ENCODE measurements around the gene ZNF414. TPM values are rescaled to one million over a fixed set of nuclear protein-coding genes. Genes with fewer than 3 reads are reported as not detected.
"Not testable (repeated sequence)": the region's sequence is repeated elsewhere in the genome, so short reads cannot be mapped to it uniquely, and the experiment has no call there.

The ZNF414 gene
- 10 to 100 TPM; 25.7 to 29.9 TPM for total RNA-seq

GRCh38 chr19:8513687-8514504, at the start of gene ZNF414:
TSS of gene ZNF414 (minus strand) at chr19:8514167. CDS start at chr19:8514046, 121 bp downstream.
- peak within 1 kb of the TSS; percentile 97 for H3K27ac Mint-ChIP-seq
- peaks cover 0 to 2% of the 10 kb centered on the region in 2 donors for H3K36me3 Mint-ChIP-seq (ENCODE audit: insufficient read depth in 2 of 2)
- peak; percentile 97 to 99 for DNase-seq
- ATAC-seq (replicated peaks in 1 of 2), result peak; percentile 89 to 90
- no peaks in the 10 kb centered on the region for H3K9me3 Mint-ChIP-seq
- H3K27me3 Mint-ChIP-seq (ENCODE audit: low read depth), result no peaks in the 10 kb centered on the region
- H3K4me1 Mint-ChIP-seq (ENCODE audit: low read depth), result peaks cover 64% of the 10 kb centered on the region
- H3K4me3 Mint-ChIP-seq, result peak within 1 kb of the TSS; percentile 86 to 98

DNA sequence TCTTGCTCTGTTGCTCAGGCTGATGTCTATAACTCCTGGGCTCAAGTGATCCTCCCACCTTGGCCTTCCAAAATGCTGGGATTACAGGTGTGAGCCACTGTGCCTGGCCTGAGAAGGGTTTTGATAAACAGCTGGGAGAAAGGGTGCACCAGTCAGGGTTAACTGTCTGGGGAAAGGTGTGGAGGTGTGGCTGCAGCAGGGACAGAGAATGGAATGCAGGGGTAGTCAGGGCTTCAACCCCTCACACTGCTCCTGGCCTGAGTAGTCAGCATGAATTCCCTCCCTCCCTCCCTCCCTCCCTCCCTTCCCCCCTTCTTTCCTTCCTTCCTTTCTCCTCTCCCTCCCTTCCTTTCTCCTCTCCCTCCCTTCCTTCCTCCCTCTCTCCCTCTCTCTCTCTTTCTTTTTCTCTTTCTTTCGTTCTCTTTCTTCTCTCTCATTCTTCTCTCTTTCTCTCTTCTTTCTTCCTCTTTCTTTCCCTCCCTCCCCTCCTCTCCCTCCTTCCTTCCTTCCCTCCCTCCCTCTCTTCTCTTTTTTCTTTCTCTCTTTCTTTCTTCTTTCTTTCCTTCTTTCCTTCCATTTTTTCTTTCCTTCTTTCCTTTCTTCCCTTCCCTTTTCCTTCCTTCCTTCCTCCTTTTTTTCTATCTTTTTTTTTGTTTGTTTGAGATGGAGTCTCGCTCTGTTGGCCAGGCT, 47.3 kb upstream of the ZNF414 start:
- Mint-ChIP-seq H3K36me3 (ENCODE audit: insufficient read depth in 2 of 2) (no peaks in the 10 kb centered on the region), H3K4me3 (no peak overlapping the region), H3K27me3 (ENCODE audit: low read depth) (no peaks in the 10 kb centered on the region), H3K4me1 (ENCODE audit: low read depth) (peaks cover 17% of the 10 kb centered on the region), H3K9me3 (no peaks in the 10 kb centered on the region), H3K27ac (peak overlapping the region; percentile 82)
- ATAC-seq (replicated peaks in 1 of 2) (no peak), DNase-seq (no peak)

- Mint-ChIP-seq H3K27ac (peak overlapping the region; percentile 77), H3K36me3 (ENCODE audit: insufficient read depth in 2 of 2) (no peaks in the 10 kb centered on the region), H3K4me1 (ENCODE audit: low read depth) (peaks cover 5% of the 10 kb centered on the region), H3K4me3 (no peak overlapping the region), H3K27me3 (ENCODE audit: low read depth) (no peaks in the 10 kb centered on the region), H3K9me3 (no peaks in the 10 kb centered on the region)
- DNase-seq (no peak), ATAC-seq (replicated peaks in 1 of 2) (no peak)
These were observed 44.4 kb upstream of the ZNF414 start for GRCh38 chr19:8558325-8558724.

DNA sequence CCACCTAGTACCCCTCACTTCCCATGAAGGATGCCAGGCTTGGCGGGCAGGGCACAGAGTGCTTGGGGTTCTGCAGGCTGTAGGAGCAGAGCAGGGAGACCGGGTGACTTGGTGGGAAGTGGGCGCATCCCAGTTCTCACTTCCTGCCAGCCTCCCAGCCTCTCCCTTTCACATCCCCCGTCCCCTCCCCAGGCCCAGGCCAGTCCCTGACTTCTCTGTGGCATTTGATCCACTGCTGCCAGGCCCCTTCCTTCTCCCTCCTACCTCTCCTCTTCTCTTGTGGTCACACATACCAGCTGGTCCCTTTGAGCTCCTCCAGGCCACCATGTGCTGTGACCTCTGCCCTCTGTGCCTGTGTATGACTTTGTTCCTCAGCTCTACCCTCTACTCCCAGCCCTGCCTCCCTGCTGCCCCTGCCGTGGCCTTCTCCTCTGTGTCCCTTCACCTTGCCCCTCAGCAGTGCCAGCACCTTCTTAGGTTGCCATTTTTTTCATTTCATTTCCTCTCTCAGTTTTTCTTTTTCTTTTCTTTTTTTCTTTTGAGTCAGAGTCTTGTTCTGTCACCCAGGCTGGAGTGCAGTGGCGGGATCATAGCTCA, 43.8 kb upstream of the ZNF414 start:
- Mint-ChIP-seq H3K36me3 (ENCODE audit: insufficient read depth in 2 of 2) (no peaks in the 10 kb centered on the region), H3K4me1 (ENCODE audit: low read depth) (peaks cover 5% of the 10 kb centered on the region), H3K27me3 (ENCODE audit: low read depth) (no peaks in the 10 kb centered on the region), H3K9me3 (peaks cover 0 to 2% of the 10 kb centered on the region in 2 donors), H3K4me3 (peak overlapping the region in 1 of 2 donors; percentile 2), H3K27ac (peak overlapping the region; percentile 77)
- peak in 1 of 2 donors; percentile 38 for ATAC-seq (replicated peaks in 1 of 2)
- DNase-seq, result no peak

- not testable (repeated sequence) for H3K27me3 Mint-ChIP-seq (ENCODE audit: low read depth); H3K27ac Mint-ChIP-seq; ATAC-seq (replicated peaks in 1 of 2); H3K9me3 Mint-ChIP-seq; DNase-seq; H3K4me1 Mint-ChIP-seq (ENCODE audit: low read depth); H3K4me3 Mint-ChIP-seq; H3K36me3 Mint-ChIP-seq (ENCODE audit: insufficient read depth in 2 of 2)
These were observed 39.8 kb upstream of the ZNF414 start for GRCh38 chr19:8553729-8554128.

DNA sequence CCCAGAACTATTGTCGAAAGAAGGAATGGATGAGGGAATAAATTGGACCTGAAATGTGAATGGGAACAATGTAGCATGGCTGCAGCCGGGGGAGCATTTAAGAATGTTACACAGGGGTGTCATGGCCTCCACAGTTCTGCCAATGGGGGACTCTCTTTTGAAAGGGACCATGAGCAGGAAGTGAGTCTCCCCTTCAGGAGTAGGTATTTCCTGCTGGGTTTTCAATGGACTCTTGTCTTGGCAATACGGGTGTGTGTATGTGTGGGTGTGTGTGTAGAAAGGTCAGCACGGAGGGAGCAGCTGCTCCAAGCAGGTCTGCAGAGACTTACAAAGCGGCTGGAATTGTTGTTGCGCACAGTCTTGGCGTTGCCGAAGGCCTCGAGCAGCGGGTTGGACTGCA, 38.8 kb upstream of the ZNF414 start:
- Mint-ChIP-seq H3K4me3 (no peak overlapping the region), H3K36me3 (ENCODE audit: insufficient read depth in 2 of 2) (peaks cover 0 to 2% of the 10 kb centered on the region in 2 donors), H3K4me1 (ENCODE audit: low read depth) (peaks cover 3% of the 10 kb centered on the region), H3K27me3 (ENCODE audit: low read depth) (no peaks in the 10 kb centered on the region), H3K27ac (no peak overlapping the region), H3K9me3 (peaks cover 0 to 4% of the 10 kb centered on the region in 2 donors)
- ATAC-seq (replicated peaks in 1 of 2) (peak in 1 of 2 donors; percentile 51), DNase-seq (no peak)

DNA sequence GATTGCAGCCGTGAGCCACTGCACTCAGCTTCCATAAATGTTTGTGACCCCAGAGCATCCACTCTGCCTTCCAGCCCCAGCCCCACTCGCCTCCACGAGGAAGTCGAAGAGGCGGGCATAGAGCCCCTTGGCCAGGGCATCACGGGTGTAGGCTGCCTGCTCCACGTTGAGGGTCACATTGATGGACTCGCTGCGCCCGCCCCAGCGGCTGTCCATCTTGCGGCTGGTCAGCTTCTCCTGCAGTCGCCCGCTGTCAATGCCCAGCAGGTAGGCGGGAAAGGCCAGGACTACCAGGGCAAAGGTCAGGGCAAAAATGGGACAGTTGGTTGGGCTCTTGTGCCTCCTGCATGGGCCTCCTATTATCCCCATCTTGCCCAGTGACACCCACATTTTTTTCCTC, 36.1 kb upstream of the ZNF414 start:
- Mint-ChIP-seq H3K27ac (no peak overlapping the region), H3K4me1 (ENCODE audit: low read depth) (no peaks in the 10 kb centered on the region), H3K36me3 (ENCODE audit: insufficient read depth in 2 of 2) (peaks cover 0 to 4% of the 10 kb centered on the region in 2 donors), H3K27me3 (ENCODE audit: low read depth) (no peaks in the 10 kb centered on the region), H3K4me3 (no peak overlapping the region), H3K9me3 (peaks cover 0 to 4% of the 10 kb centered on the region in 2 donors)
- ATAC-seq (replicated peaks in 1 of 2) (no peak), DNase-seq (no peak)

DNA sequence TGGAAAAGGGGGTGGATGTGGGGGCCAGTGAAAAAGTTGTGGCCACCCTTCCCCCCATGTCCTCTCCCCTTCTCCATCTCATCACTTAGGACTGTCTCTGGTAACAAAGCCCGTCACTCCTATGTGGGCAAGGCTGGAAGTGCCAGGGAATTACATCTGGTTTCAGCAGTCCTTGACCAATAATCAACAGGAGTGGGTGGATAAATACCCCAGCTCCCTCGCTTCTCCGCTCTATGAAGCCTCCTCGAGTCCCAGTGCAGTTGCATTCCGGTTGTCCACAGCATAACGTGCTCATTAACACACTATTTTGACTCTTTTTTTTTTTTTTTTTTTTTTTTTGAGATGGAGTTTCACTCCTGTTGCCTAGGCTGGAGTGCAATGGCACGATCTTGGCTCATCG, 31.8 kb upstream of the ZNF414 start:
- Mint-ChIP-seq H3K27ac (no peak overlapping the region), H3K27me3 (ENCODE audit: low read depth) (no peaks in the 10 kb centered on the region), H3K4me1 (ENCODE audit: low read depth) (no peaks in the 10 kb centered on the region), H3K9me3 (no peaks in the 10 kb centered on the region), H3K36me3 (ENCODE audit: insufficient read depth in 2 of 2) (peaks cover 0 to 3% of the 10 kb centered on the region in 2 donors), H3K4me3 (no peak overlapping the region)
- ATAC-seq (replicated peaks in 1 of 2) (no peak), DNase-seq (no peak)

DNA sequence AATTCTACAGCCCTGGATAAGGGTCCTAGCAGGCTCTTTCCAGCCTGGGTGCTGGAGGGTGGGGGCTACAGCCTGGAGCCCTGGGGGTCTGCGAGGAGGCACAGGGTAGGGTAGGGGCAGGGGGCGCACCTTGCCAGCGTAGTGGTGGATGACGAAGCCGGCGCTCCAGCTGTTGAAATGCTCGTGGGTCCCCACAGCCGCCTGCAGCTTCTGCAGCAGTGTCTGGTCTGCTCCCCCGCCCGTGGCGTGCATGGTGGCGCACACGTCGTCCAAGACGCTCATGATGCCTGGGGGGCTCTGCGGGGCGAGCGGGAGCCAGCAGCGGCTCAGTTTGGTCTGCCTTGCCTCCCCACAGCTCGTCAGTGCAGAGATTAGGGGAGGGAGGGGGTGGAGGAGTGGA, 30.2 kb upstream of the ZNF414 start:
- ATAC-seq (replicated peaks in 1 of 2) (no peak), DNase-seq (no peak)
- Mint-ChIP-seq H3K36me3 (ENCODE audit: insufficient read depth in 2 of 2) (peaks cover 0 to 3% of the 10 kb centered on the region in 2 donors), H3K4me1 (ENCODE audit: low read depth) (no peaks in the 10 kb centered on the region), H3K9me3 (no peaks in the 10 kb centered on the region), H3K4me3 (no peak overlapping the region), H3K27ac (no peak overlapping the region), H3K27me3 (ENCODE audit: low read depth) (no peaks in the 10 kb centered on the region)

- Mint-ChIP-seq H3K4me1 (ENCODE audit: low read depth) (no peaks in the 10 kb centered on the region), H3K4me3 (no peak overlapping the region), H3K27ac (no peak overlapping the region), H3K27me3 (ENCODE audit: low read depth) (no peaks in the 10 kb centered on the region), H3K9me3 (no peaks in the 10 kb centered on the region), H3K36me3 (ENCODE audit: insufficient read depth in 2 of 2) (peaks cover 0 to 4% of the 10 kb centered on the region in 2 donors)
- ATAC-seq (replicated peaks in 1 of 2) (no peak), DNase-seq (no peak)
These were observed 25.7 kb upstream of the ZNF414 start for GRCh38 chr19:8539621-8540149.

GRCh38 chr19:8537099-8537498, 23.1 kb upstream of the ZNF414 start:
- ATAC-seq (replicated peaks in 1 of 2) (no peak), DNase-seq (no peak)
- Mint-ChIP-seq H3K9me3 (no peaks in the 10 kb centered on the region), H3K27ac (no peak overlapping the region), H3K4me3 (no peak overlapping the region), H3K36me3 (ENCODE audit: insufficient read depth in 2 of 2) (peaks cover 0 to 2% of the 10 kb centered on the region in 2 donors), H3K27me3 (ENCODE audit: low read depth) (no peaks in the 10 kb centered on the region), H3K4me1 (ENCODE audit: low read depth) (no peaks in the 10 kb centered on the region)

DNA sequence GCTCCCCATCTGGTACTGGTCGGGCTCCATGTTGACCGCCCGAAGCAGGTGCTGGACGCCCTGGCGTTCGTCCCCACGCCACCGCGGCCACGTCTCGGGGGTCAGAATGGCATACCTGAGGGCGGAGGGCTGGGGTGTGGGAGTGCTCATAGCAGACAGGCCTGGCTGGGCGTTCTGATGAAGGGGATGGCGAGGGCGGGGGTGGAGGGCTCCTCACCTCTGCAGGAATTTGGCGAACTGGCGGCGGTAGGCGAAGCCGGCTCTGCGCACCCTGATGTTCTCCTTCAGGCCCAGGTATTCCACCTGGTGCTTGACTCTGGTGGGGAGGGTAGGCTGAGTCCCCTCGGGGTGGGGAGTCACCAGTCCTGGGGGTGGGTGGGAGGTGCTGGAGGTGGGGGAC, 22.3 kb upstream of the ZNF414 start:
- H3K4me1 Mint-ChIP-seq (ENCODE audit: low read depth), result no peaks in the 10 kb centered on the region

GRCh38 chr19:8532225-8532624, 18.3 kb upstream of the ZNF414 start:
- H3K27ac Mint-ChIP-seq, result no peak overlapping the region
- ATAC-seq (replicated peaks in 1 of 2) (no peak), DNase-seq (no peak)
- peaks cover 4 to 10% of the 10 kb centered on the region in 2 donors for H3K36me3 Mint-ChIP-seq (ENCODE audit: insufficient read depth in 2 of 2)
- no peaks in the 10 kb centered on the region for H3K9me3 Mint-ChIP-seq
- no peak overlapping the region for H3K4me3 Mint-ChIP-seq
- H3K4me1 Mint-ChIP-seq (ENCODE audit: low read depth), result no peaks in the 10 kb centered on the region
- no peaks in the 10 kb centered on the region for H3K27me3 Mint-ChIP-seq (ENCODE audit: low read depth)

More for the DNA sequence above, 22.3 kb upstream of the ZNF414 start:
- Mint-ChIP-seq H3K27me3 (ENCODE audit: low read depth) (no peaks in the 10 kb centered on the region), H3K9me3 (no peaks in the 10 kb centered on the region), H3K36me3 (ENCODE audit: insufficient read depth in 2 of 2) (peaks cover 0 to 2% of the 10 kb centered on the region in 2 donors), H3K27ac (no peak overlapping the region), H3K4me3 (no peak overlapping the region)
- DNase-seq (no peak), ATAC-seq (replicated peaks in 1 of 2) (no peak)

Measured in activated T-cell treated with anti-CD3 and anti-CD28 coated beads, Interleukin-2, amount 50 U/mL, for 72 hours (primary cell).